PC-9 (cell line): ENCODE results near the gene CAMTA1. TPM values are rescaled to one million over a fixed set of nuclear protein-coding genes. Genes with fewer than 3 reads are reported as not detected.

Experiments used
- BruUV-seq: library from RNA; stranded (reverse); fragments of 400-500 nt; replicated peaks from 2 replicates; lab custom pipeline; 2021; lab: Mats Ljungman, UMichigan
- CTCF ChIA-PET: fragments of 300-600 bp; sonication (Branson Sonifier 250); formaldehyde crosslinking; loops from one replicate; lab custom pipeline; 2022; ENCODE audit warnings: antibody characterized with exemption; lab: Charles Lee
- POLR2A ChIA-PET: fragments of 300-600 bp; sonication (Branson Sonifier 250); formaldehyde crosslinking; loops from one replicate; lab custom pipeline; 2022; ENCODE audit warnings: antibody characterized with exemption; ENCODE audit not compliant: unreplicated experiment; lab: Charles Lee
- DNase-seq, 2 experiments: peaks; one replicate each; pipeline versions ENCODE4 v3.0.0 to v3.0.0-alpha.2; 2015 to 2022; ENCODE audit warnings: mixed read lengths in 1 of 2
- H2AFZ ChIP-seq: fragments of 200-600 bp; sonication (generic); 2 replicates; pipeline ENCODE4 v1.8.1; 2017; ENCODE audit warnings: antibody characterized with exemption
- H3F3A ChIP-seq: fragments of 200-600 bp; sonication (generic); 2 replicates; pipeline ENCODE4 v1.8.1; 2017; ENCODE audit warnings: antibody characterized with exemption, mild to moderate bottlenecking, low read depth; ENCODE audit not compliant: insufficient read depth
- H3K27ac ChIP-seq: fragments of 200-600 bp; sonication (generic); 2 replicates; pipeline ENCODE4 v1.6.1; 2016; ENCODE audit warnings: mixed run types
- H3K27me3 ChIP-seq: fragments of 200-600 bp; sonication (generic); 2 replicates; pipeline ENCODE4 v1.6.1; 2016; ENCODE audit warnings: low read depth, mixed run types; ENCODE audit not compliant: insufficient read depth
- H3K36me3 ChIP-seq: fragments of 200-600 bp; sonication (generic); 2 replicates; pipeline ENCODE4 v1.6.1; 2016; ENCODE audit warnings: low read depth, mixed run types
- H3K4me1 ChIP-seq: fragments of 200-600 bp; sonication (generic); replicated peaks from 2 replicates; pipeline ENCODE4 v1.6.1; 2016; ENCODE audit warnings: mixed run types; ENCODE audit not compliant: insufficient read depth
- H3K4me2 ChIP-seq: fragments of 200-600 bp; sonication (generic); 2 replicates; pipeline ENCODE4 v1.6.1; 2017; ENCODE audit warnings: mixed run types
- H3K4me3 ChIP-seq: fragments of 200-600 bp; sonication (generic); 2 replicates; pipeline ENCODE4 v1.6.1; 2016; ENCODE audit warnings: mixed run types
- H3K79me2 ChIP-seq: fragments of 200-600 bp; sonication (generic); 2 replicates; pipeline ENCODE4 v1.6.1; 2017; ENCODE audit warnings: low read depth, mixed run types
- H3K9me2 ChIP-seq: fragments of 200-600 bp; sonication (generic); 2 replicates; pipeline ENCODE4 v1.8.1; 2017; ENCODE audit warnings: mild to moderate bottlenecking; ENCODE audit not compliant: insufficient read depth
- H3K9me3 ChIP-seq: fragments of 200-600 bp; sonication (generic); 2 replicates; pipeline ENCODE4 v1.8.1; 2016; ENCODE audit warnings: low read depth; ENCODE audit not compliant: insufficient read depth
- H4K20me1 ChIP-seq: fragments of 200-600 bp; sonication (generic); 2 replicates; pipeline ENCODE4 v1.8.1; 2017; ENCODE audit not compliant: insufficient read depth
- EZH2 ChIP-seq: fragments of 200-600 bp; sonication (generic); IDR thresholded peaks from 2 replicates; pipeline ENCODE4 v1.8.0; 2017; ENCODE audit warnings: antibody characterized with exemption, low read depth
- intact Hi-C: fragments of 100-400 bp; cut with micrococcal nuclease; formaldehyde crosslinking; loops from one replicate; pipeline ENCODE4 v1.10.0; 2022; ENCODE audit not compliant: unreplicated experiment
- total RNA-seq: library from RNA; stranded (reverse); gene quantifications from 2 replicates; pipeline ENCODE4 v1.2.3, GENCODE V29; 2021
- TF ChIP-seq, protein P1 (sequence below): fragments of 200-600 bp; sonication (generic); conservative IDR thresholded peaks from 2 replicates; pipeline ENCODE4 v1.6.1; 2017; ENCODE audit warnings: mixed run types, antibody characterized with exemption, mild to moderate bottlenecking, moderate library complexity

The CAMTA1 gene
- total RNA-seq, 1 experiment from 2014 or later: 72.3 TPM

DNA sequence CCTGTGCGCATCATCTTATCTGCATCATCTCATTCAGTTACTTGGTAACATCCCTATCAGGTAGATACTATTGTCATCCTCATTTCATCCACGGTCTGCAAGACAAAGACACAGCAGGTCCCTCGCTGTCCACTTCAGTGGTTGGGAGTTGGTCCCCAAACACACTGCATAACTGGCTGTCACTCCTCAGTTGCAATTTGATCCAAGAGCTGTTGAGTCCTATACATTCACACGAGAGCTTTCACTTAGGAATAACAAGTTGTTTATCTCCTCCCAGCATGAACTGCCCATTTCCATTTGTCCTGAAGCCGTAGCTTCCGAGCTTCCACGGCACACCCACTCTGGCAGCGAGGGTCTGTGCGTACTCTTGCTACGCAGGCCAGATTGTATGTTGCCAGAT is 472.0 kb downstream of the CAMTA1 start:
- Histone ChIP-seq H2AFZ (no peak overlapping the region), H4K20me1 (no peaks in the 10 kb centered on the region), H3K9me3 (no peaks in the 10 kb centered on the region), H3K4me1 (no peaks in the 10 kb centered on the region), H3F3A (no peaks in the 10 kb centered on the region), H3K79me2 (no peaks in the 10 kb centered on the region), H3K4me3 (no peak overlapping the region), H3K4me2 (no peak overlapping the region), H3K9me2 (no peaks in the 10 kb centered on the region), H3K27me3 (peaks cover 92% of the 10 kb centered on the region), H3K36me3 (no peaks in the 10 kb centered on the region), H3K27ac (no peak overlapping the region)
- no peak for TF ChIP-seq EZH2
- TF ChIP-seq, protein P1, sequence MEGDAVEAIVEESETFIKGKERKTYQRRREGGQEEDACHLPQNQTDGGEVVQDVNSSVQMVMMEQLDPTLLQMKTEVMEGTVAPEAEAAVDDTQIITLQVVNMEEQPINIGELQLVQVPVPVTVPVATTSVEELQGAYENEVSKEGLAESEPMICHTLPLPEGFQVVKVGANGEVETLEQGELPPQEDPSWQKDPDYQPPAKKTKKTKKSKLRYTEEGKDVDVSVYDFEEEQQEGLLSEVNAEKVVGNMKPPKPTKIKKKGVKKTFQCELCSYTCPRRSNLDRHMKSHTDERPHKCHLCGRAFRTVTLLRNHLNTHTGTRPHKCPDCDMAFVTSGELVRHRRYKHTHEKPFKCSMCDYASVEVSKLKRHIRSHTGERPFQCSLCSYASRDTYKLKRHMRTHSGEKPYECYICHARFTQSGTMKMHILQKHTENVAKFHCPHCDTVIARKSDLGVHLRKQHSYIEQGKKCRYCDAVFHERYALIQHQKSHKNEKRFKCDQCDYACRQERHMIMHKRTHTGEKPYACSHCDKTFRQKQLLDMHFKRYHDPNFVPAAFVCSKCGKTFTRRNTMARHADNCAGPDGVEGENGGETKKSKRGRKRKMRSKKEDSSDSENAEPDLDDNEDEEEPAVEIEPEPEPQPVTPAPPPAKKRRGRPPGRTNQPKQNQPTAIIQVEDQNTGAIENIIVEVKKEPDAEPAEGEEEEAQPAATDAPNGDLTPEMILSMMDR: no peak
- intact Hi-C loops: no loop called here
- CTCF ChIA-PET: no interaction called here
- no peak for DNase-seq
- POLR2A ChIA-PET: no interaction called here
- no TSS peak for BruUV-seq

DNA sequence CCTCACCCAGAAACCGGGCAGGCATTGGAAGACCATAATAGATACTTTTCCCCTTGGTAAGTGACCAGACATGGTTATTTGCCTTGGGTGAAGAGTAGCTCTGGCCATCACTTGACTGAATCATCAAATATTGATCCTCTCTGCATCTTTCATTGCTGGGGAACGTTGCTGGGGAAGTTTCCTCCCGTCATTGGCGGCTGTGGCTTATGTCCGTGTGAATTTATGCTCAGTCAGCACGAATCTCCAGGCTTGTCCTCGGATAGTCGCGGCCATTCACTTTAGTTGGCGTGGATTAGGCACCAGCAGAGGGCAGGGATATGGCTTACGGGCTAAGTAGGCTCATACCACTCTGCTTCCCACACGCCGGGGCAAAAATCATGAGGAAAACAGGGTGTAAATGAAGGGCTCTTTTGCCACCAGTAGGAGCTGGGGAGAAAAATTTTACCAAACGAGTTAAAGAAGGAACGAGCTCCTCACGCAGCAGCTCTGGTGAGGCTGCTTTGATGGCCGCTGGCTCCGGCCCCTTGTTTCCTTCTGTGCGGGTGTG is 473.4 kb downstream of the CAMTA1 start:
- Histone ChIP-seq H3F3A (no peaks in the 10 kb centered on the region), H2AFZ (no peak overlapping the region), H3K27me3 (peaks cover 92% of the 10 kb centered on the region), H3K79me2 (no peaks in the 10 kb centered on the region), H4K20me1 (no peaks in the 10 kb centered on the region), H3K27ac (no peak overlapping the region), H3K4me1 (no peaks in the 10 kb centered on the region), H3K9me2 (no peaks in the 10 kb centered on the region), H3K36me3 (no peaks in the 10 kb centered on the region), H3K4me3 (no peak overlapping the region), H3K9me3 (no peaks in the 10 kb centered on the region), H3K4me2 (no peak overlapping the region)
- DNase-seq: no peak
- POLR2A ChIA-PET: interaction anchor here (0.5 kb wide), 1 partner anchor 1384 kb away, joined by 4 read pairs; no protein-coding TSS in a partner anchor
- BruUV-seq: no TSS peak
- intact Hi-C loops: no loop called here
- CTCF ChIA-PET: no interaction called here
- TF ChIP-seq EZH2: no peak

DNA sequence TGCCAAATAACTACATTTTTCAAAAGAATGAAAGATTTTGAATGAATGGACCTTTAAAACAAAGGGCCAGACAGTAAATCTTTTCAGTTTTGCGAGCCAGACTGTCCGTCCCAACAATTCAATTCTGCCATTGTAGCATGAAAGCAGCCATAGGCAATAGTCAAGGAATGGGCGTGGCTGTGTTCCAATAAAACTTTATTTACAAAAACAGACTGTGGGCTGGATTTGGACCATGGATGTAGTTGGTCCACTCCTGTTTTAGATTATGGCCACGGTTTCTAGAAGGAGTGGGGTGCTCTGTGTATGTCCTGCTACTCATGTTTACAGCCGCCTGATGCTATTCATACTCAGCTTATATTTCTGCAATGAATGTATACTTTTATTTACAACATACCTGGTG is 474.7 kb downstream of the CAMTA1 start:
- Histone ChIP-seq H3K27ac (no peak overlapping the region), H3K4me3 (no peak overlapping the region), H3K4me2 (no peak overlapping the region), H3F3A (no peaks in the 10 kb centered on the region), H3K4me1 (no peaks in the 10 kb centered on the region), H4K20me1 (no peaks in the 10 kb centered on the region), H3K79me2 (no peaks in the 10 kb centered on the region), H3K36me3 (no peaks in the 10 kb centered on the region), H3K27me3 (peaks cover 85% of the 10 kb centered on the region), H3K9me2 (no peaks in the 10 kb centered on the region), H2AFZ (no peak overlapping the region), H3K9me3 (no peaks in the 10 kb centered on the region)
- intact Hi-C loops: no loop called here
- TF ChIP-seq, protein P1: no peak
- no peak for TF ChIP-seq EZH2
- ChIA-PET POLR2A (no interaction called here), CTCF (no interaction called here)
- DNase-seq: no peak
- no TSS peak for BruUV-seq

DNA sequence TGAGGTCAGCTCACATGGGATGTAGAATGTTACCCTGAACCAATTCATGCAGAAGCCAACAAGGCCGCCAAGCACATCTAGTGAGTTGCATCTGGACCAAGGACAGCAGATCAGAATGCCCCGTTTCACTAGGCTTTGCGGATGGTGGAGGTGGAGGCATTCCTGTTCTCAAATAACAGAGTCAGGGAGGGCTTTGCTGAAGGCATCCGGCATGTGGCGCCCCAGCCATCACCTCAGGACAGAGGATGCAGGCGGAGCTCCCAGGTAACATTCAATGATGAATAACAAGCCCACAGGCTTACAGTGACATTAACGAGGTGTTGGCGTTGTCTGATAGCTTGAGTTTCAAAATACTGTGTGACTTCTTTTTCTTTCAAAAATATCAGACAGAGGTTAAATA is 476.2 kb downstream of the CAMTA1 start:
- Histone ChIP-seq H3K4me1 (no peaks in the 10 kb centered on the region), H3K79me2 (no peaks in the 10 kb centered on the region), H3K9me2 (no peaks in the 10 kb centered on the region), H3K4me3 (no peak overlapping the region), H3K27ac (no peak overlapping the region), H3K36me3 (no peaks in the 10 kb centered on the region), H4K20me1 (no peaks in the 10 kb centered on the region), H3K9me3 (no peaks in the 10 kb centered on the region), H3F3A (no peaks in the 10 kb centered on the region), H2AFZ (no peak overlapping the region), H3K27me3 (peaks cover 73% of the 10 kb centered on the region), H3K4me2 (no peak overlapping the region)
- intact Hi-C loops: no loop called here
- DNase-seq: no peak
- ChIA-PET CTCF (no interaction called here), POLR2A (no interaction called here)
- no peak for TF ChIP-seq EZH2
- TF ChIP-seq, protein P1: no peak
- BruUV-seq: no TSS peak
